ENCODE results near the gene ALOX5AP. TPM values are rescaled to one million over a fixed set of nuclear protein-coding genes. Genes with fewer than 3 reads are reported as not detected.

The ALOX5AP gene
- polyA plus RNA-seq (ENCODE audit: low read depth in 6 of 6): 100 to 1,000 TPM; 312 to 603 (median 416) TPM

GRCh38 chr13:30735025-30735871 is at the start of gene ALOX5AP:
ALOX5AP (plus strand) TSS chr13:30735543; CDS start chr13:30735606, 63 bp downstream.
- Mint-ChIP-seq H3K36me3 (peaks cover 4 to 5% of the 10 kb centered on the region in 2 donors), H3K27me3 (no peaks in the 10 kb centered on the region), H3K9me3 (no peaks in the 10 kb centered on the region), H3K4me1 (peaks cover 61 to 66% (median 62%) of the 10 kb centered on the region in 3 donors), H3K4me3 (peak within 1 kb of the TSS; percentile 87 to 100 (median 96)), H3K27ac (peak within 1 kb of the TSS; percentile 87 to 97 (median 94))
- DNase-seq (peak; percentile 78), ATAC-seq (ENCODE audit: low read depth in 2 of 2) (peak; percentile 94 to 97)

- Mint-ChIP-seq H3K36me3 (no peaks in the 10 kb centered on the region), H3K9me3 (peaks cover 0 to 4% (median 0%) of the 10 kb centered on the region in 7 donors), H3K4me1 (peaks cover 14 to 19% (median 18%) of the 10 kb centered on the region in 3 donors), H3K27me3 (no peaks in the 10 kb centered on the region), H3K4me3 (no peak overlapping the region), H3K27ac (no peak overlapping the region)
- ATAC-seq (ENCODE audit: low read depth in 2 of 2): no peak
- DNase-seq: no peak
These were observed 49.4 kb upstream of the ALOX5AP start for GRCh38 chr13:30685987-30686386.

- H3K4me1 Mint-ChIP-seq: peaks cover 14 to 19% (median 18%) of the 10 kb centered on the region in 3 donors
- H3K9me3 Mint-ChIP-seq: peaks cover 0 to 4% (median 0%) of the 10 kb centered on the region in 7 donors
- H3K4me3 Mint-ChIP-seq: no peak overlapping the region
- H3K27me3 Mint-ChIP-seq: no peaks in the 10 kb centered on the region
- ATAC-seq (ENCODE audit: low read depth in 2 of 2) (no peak), DNase-seq (no peak)
- no peaks in the 10 kb centered on the region for H3K36me3 Mint-ChIP-seq
- no peak overlapping the region for H3K27ac Mint-ChIP-seq
These were observed 47.7 kb upstream of the ALOX5AP start for GRCh38 chr13:30687601-30688000.

GRCh38 chr13:30689752-30690151 is 45.6 kb upstream of the ALOX5AP start:
- H3K4me3 Mint-ChIP-seq: peak overlapping the region in 7 of 8 donors; percentile 71 to 87 (median 79)

GRCh38 chr13:30690282-30691188 is 44.8 kb upstream of the ALOX5AP start:
- peak overlapping the region; percentile 46 to 92 (median 84) for H3K27ac Mint-ChIP-seq
- H3K4me1 Mint-ChIP-seq: peaks cover 14 to 26% (median 18%) of the 10 kb centered on the region in 3 donors
- H3K36me3 Mint-ChIP-seq: no peaks in the 10 kb centered on the region
- H3K27me3 Mint-ChIP-seq: no peaks in the 10 kb centered on the region
- peak overlapping the region; percentile 44 to 87 (median 76) for H3K4me3 Mint-ChIP-seq
- DNase-seq (peak; percentile 52), ATAC-seq (ENCODE audit: low read depth in 2 of 2) (peak; percentile 92 to 97)
- peaks cover 0 to 4% (median 0%) of the 10 kb centered on the region in 7 donors for H3K9me3 Mint-ChIP-seq

More at GRCh38 chr13:30689752-30690151, 45.6 kb upstream of the ALOX5AP start:
- H3K27ac Mint-ChIP-seq: peak overlapping the region in 3 of 6 donors; percentile 30 to 60 (median 56)
- no peak for DNase-seq
- no peaks in the 10 kb centered on the region for H3K36me3 Mint-ChIP-seq
- no peak for ATAC-seq (ENCODE audit: low read depth in 2 of 2)
- H3K27me3 Mint-ChIP-seq: no peaks in the 10 kb centered on the region
- peaks cover 14 to 21% (median 18%) of the 10 kb centered on the region in 3 donors for H3K4me1 Mint-ChIP-seq
- H3K9me3 Mint-ChIP-seq: peaks cover 0 to 4% (median 0%) of the 10 kb centered on the region in 7 donors

GRCh38 chr13:30692113-30692512 is 43.2 kb upstream of the ALOX5AP start:
- H3K27me3 Mint-ChIP-seq: peaks cover 0 to under 1% (median 0%) of the 10 kb centered on the region in 3 donors
- H3K27ac Mint-ChIP-seq: peak overlapping the region in 2 of 6 donors; percentile 3 to 87
- ATAC-seq (ENCODE audit: low read depth in 2 of 2) (no peak), DNase-seq (no peak)
- peaks cover 0 to 4% (median 0%) of the 10 kb centered on the region in 7 donors for H3K9me3 Mint-ChIP-seq
- H3K4me3 Mint-ChIP-seq: no peak overlapping the region
- H3K4me1 Mint-ChIP-seq: peaks cover 25 to 31% (median 30%) of the 10 kb centered on the region in 3 donors
- H3K36me3 Mint-ChIP-seq: no peaks in the 10 kb centered on the region

GRCh38 chr13:30696278-30697176 is 38.8 kb upstream of the ALOX5AP start:
- peak overlapping the region in 5 of 8 donors; percentile 17 to 74 (median 36) for H3K4me3 Mint-ChIP-seq
- DNase-seq (no peak), ATAC-seq (ENCODE audit: low read depth in 2 of 2) (no peak)
- H3K4me1 Mint-ChIP-seq: peaks cover 21 to 23% (median 23%) of the 10 kb centered on the region in 3 donors
- H3K9me3 Mint-ChIP-seq: no peaks in the 10 kb centered on the region
- no peaks in the 10 kb centered on the region for H3K36me3 Mint-ChIP-seq
- H3K27me3 Mint-ChIP-seq: peaks cover 0 to 8% (median 3%) of the 10 kb centered on the region in 3 donors
- peak overlapping the region in 2 of 6 donors; percentile 73 to 91 for H3K27ac Mint-ChIP-seq

- ATAC-seq (ENCODE audit: low read depth in 2 of 2) (no peak), DNase-seq (no peak)
- Mint-ChIP-seq H3K9me3 (no peaks in the 10 kb centered on the region), H3K27ac (peak overlapping the region in 1 of 6 donors; percentile 74), H3K4me1 (peaks cover 21 to 23% (median 23%) of the 10 kb centered on the region in 3 donors), H3K36me3 (no peaks in the 10 kb centered on the region), H3K4me3 (peak overlapping the region in 3 of 8 donors; percentile 12 to 74 (median 15)), H3K27me3 (peaks cover 0 to 8% (median 3%) of the 10 kb centered on the region in 3 donors)
These were observed 38.0 kb upstream of the ALOX5AP start for GRCh38 chr13:30697177-30697953.

GRCh38 chr13:30697996-30698401 is 37.3 kb upstream of the ALOX5AP start:
- DNase-seq: no peak
- H3K4me1 Mint-ChIP-seq: peaks cover 21 to 23% (median 23%) of the 10 kb centered on the region in 3 donors
- no peak overlapping the region for H3K27ac Mint-ChIP-seq
- ATAC-seq (ENCODE audit: low read depth in 2 of 2): no peak
- no peaks in the 10 kb centered on the region for H3K36me3 Mint-ChIP-seq
- peaks cover 0 to 8% (median 3%) of the 10 kb centered on the region in 3 donors for H3K27me3 Mint-ChIP-seq
- H3K9me3 Mint-ChIP-seq: no peaks in the 10 kb centered on the region
- H3K4me3 Mint-ChIP-seq: no peak overlapping the region

GRCh38 chr13:30698488-30699005 is 36.8 kb upstream of the ALOX5AP start:
- no peak for DNase-seq
- Mint-ChIP-seq H3K4me3 (no peak overlapping the region), H3K9me3 (no peaks in the 10 kb centered on the region), H3K4me1 (peaks cover 21 to 23% (median 23%) of the 10 kb centered on the region in 3 donors), H3K36me3 (no peaks in the 10 kb centered on the region), H3K27ac (no peak overlapping the region), H3K27me3 (peaks cover 0 to 8% (median 3%) of the 10 kb centered on the region in 3 donors)
- ATAC-seq (ENCODE audit: low read depth in 2 of 2): no peak

GRCh38 chr13:30700364-30700763 is 35.0 kb upstream of the ALOX5AP start:
- DNase-seq: no peak
- Mint-ChIP-seq H3K27me3 (peaks cover 3 to 8% (median 6%) of the 10 kb centered on the region in 3 donors), H3K9me3 (no peaks in the 10 kb centered on the region), H3K4me3 (no peak overlapping the region), H3K27ac (peak overlapping the region in 1 of 6 donors; percentile 16), H3K4me1 (peaks cover 19 to 23% (median 21%) of the 10 kb centered on the region in 3 donors), H3K36me3 (no peaks in the 10 kb centered on the region)
- no peak for ATAC-seq (ENCODE audit: low read depth in 2 of 2)

Data from naive B cell (primary cell).